PC-9 (cell line): ENCODE data around the gene AVEN. TPM values are rescaled to one million over a fixed set of nuclear protein-coding genes. Genes with fewer than 3 reads are reported as not detected.

Source experiments
- BruUV-seq: library from RNA; stranded (reverse); fragments of 400-500 nt; replicated peaks from 2 replicates; lab custom pipeline; 2021; lab: Mats Ljungman, UMichigan
- CTCF ChIA-PET: fragments of 300-600 bp; sonication (Branson Sonifier 250); formaldehyde crosslinking; loops from one replicate; lab custom pipeline; 2022; ENCODE audit warnings: antibody characterized with exemption; lab: Charles Lee
- POLR2A ChIA-PET: fragments of 300-600 bp; sonication (Branson Sonifier 250); formaldehyde crosslinking; loops from one replicate; lab custom pipeline; 2022; ENCODE audit warnings: antibody characterized with exemption; ENCODE audit not compliant: unreplicated experiment; lab: Charles Lee
- DNase-seq, 2 experiments: peaks; one replicate each; pipeline versions ENCODE4 v3.0.0 to v3.0.0-alpha.2; 2015 to 2022; ENCODE audit warnings: mixed read lengths in 1 of 2
- H2AFZ ChIP-seq: fragments of 200-600 bp; sonication (generic); 2 replicates; pipeline ENCODE4 v1.8.1; 2017; ENCODE audit warnings: antibody characterized with exemption
- H3F3A ChIP-seq: fragments of 200-600 bp; sonication (generic); 2 replicates; pipeline ENCODE4 v1.8.1; 2017; ENCODE audit warnings: antibody characterized with exemption, mild to moderate bottlenecking, low read depth; ENCODE audit not compliant: insufficient read depth
- H3K27ac ChIP-seq: fragments of 200-600 bp; sonication (generic); 2 replicates; pipeline ENCODE4 v1.6.1; 2016; ENCODE audit warnings: mixed run types
- H3K27me3 ChIP-seq: fragments of 200-600 bp; sonication (generic); 2 replicates; pipeline ENCODE4 v1.6.1; 2016; ENCODE audit warnings: low read depth, mixed run types; ENCODE audit not compliant: insufficient read depth
- H3K36me3 ChIP-seq: fragments of 200-600 bp; sonication (generic); 2 replicates; pipeline ENCODE4 v1.6.1; 2016; ENCODE audit warnings: low read depth, mixed run types
- H3K4me1 ChIP-seq: fragments of 200-600 bp; sonication (generic); replicated peaks from 2 replicates; pipeline ENCODE4 v1.6.1; 2016; ENCODE audit warnings: mixed run types; ENCODE audit not compliant: insufficient read depth
- H3K4me2 ChIP-seq: fragments of 200-600 bp; sonication (generic); 2 replicates; pipeline ENCODE4 v1.6.1; 2017; ENCODE audit warnings: mixed run types
- H3K4me3 ChIP-seq: fragments of 200-600 bp; sonication (generic); 2 replicates; pipeline ENCODE4 v1.6.1; 2016; ENCODE audit warnings: mixed run types
- H3K79me2 ChIP-seq: fragments of 200-600 bp; sonication (generic); 2 replicates; pipeline ENCODE4 v1.6.1; 2017; ENCODE audit warnings: low read depth, mixed run types
- H3K9me2 ChIP-seq: fragments of 200-600 bp; sonication (generic); 2 replicates; pipeline ENCODE4 v1.8.1; 2017; ENCODE audit warnings: mild to moderate bottlenecking; ENCODE audit not compliant: insufficient read depth
- H3K9me3 ChIP-seq: fragments of 200-600 bp; sonication (generic); 2 replicates; pipeline ENCODE4 v1.8.1; 2016; ENCODE audit warnings: low read depth; ENCODE audit not compliant: insufficient read depth
- H4K20me1 ChIP-seq: fragments of 200-600 bp; sonication (generic); 2 replicates; pipeline ENCODE4 v1.8.1; 2017; ENCODE audit not compliant: insufficient read depth
- EZH2 ChIP-seq: fragments of 200-600 bp; sonication (generic); IDR thresholded peaks from 2 replicates; pipeline ENCODE4 v1.8.0; 2017; ENCODE audit warnings: antibody characterized with exemption, low read depth
- intact Hi-C: fragments of 100-400 bp; cut with micrococcal nuclease; formaldehyde crosslinking; loops from one replicate; pipeline ENCODE4 v1.10.0; 2022; ENCODE audit not compliant: unreplicated experiment
- total RNA-seq: library from RNA; stranded (reverse); gene quantifications from 2 replicates; pipeline ENCODE4 v1.2.3, GENCODE V29; 2021
- TF ChIP-seq, protein P1 (sequence below): fragments of 200-600 bp; sonication (generic); conservative IDR thresholded peaks from 2 replicates; pipeline ENCODE4 v1.6.1; 2017; ENCODE audit warnings: mixed run types, antibody characterized with exemption, mild to moderate bottlenecking, moderate library complexity

The AVEN gene
- total RNA-seq, 1 experiment from 2014 or later = 8.7 TPM

DNA sequence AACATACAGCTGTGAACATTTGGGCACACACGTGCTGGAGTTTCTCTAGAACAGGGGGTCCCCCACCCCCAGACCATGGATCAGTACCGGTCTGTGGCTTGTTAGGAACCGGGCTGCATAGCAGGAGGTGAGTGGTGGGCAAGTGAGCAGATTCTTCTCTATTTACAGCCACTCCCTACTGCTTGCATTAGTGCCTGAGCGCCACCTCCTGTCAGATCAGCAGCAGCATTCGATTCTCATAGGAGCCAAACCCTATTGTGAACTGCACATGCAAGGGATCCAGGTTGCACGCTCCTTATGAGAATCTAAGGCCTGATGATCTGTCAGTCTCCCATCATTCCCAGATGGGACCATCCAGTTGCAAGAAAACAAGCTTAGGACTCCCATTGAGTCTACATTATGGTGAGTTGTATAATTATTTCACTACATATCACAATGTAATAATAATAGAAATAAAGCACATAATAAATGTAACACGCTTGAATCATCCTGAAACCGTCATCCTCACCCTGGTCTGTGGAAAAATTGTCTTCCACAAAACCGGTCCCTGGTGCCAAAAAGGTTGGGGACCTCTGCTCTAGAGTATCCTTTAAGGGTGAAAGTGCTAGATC is 44.9 kb downstream of the AVEN start:
- no peaks in the 10 kb centered on the region for H3K36me3 ChIP-seq
- TF ChIP-seq EZH2 = no peak
- TF ChIP-seq, protein P1, sequence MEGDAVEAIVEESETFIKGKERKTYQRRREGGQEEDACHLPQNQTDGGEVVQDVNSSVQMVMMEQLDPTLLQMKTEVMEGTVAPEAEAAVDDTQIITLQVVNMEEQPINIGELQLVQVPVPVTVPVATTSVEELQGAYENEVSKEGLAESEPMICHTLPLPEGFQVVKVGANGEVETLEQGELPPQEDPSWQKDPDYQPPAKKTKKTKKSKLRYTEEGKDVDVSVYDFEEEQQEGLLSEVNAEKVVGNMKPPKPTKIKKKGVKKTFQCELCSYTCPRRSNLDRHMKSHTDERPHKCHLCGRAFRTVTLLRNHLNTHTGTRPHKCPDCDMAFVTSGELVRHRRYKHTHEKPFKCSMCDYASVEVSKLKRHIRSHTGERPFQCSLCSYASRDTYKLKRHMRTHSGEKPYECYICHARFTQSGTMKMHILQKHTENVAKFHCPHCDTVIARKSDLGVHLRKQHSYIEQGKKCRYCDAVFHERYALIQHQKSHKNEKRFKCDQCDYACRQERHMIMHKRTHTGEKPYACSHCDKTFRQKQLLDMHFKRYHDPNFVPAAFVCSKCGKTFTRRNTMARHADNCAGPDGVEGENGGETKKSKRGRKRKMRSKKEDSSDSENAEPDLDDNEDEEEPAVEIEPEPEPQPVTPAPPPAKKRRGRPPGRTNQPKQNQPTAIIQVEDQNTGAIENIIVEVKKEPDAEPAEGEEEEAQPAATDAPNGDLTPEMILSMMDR = peak; percentile 61
- no peaks in the 10 kb centered on the region for H3K9me2 ChIP-seq
- no peaks in the 10 kb centered on the region for H3K79me2 ChIP-seq
- H3K4me2 ChIP-seq = no peak overlapping the region
- DNase-seq = peak in 1 of 2 experiments; percentile 14
- no peak overlapping the region for H2AFZ ChIP-seq
- no peaks in the 10 kb centered on the region for H4K20me1 ChIP-seq
- no peaks in the 10 kb centered on the region for H3K4me1 ChIP-seq
- no peak overlapping the region for H3K4me3 ChIP-seq
- no peak overlapping the region for H3K27ac ChIP-seq
- intact Hi-C loops = loop anchor here (1.0 kb wide), 1 partner anchor 259 kb away; no protein-coding TSS in a partner anchor
- POLR2A ChIA-PET = no interaction called here
- no TSS peak for BruUV-seq
- no peaks in the 10 kb centered on the region for H3F3A ChIP-seq
- H3K9me3 ChIP-seq = no peaks in the 10 kb centered on the region
- no peaks in the 10 kb centered on the region for H3K27me3 ChIP-seq
- CTCF ChIA-PET = interaction anchor here (1.0 kb wide), 1 partner anchor 18 kb away, joined by 3 read pairs; no protein-coding TSS in a partner anchor

DNA sequence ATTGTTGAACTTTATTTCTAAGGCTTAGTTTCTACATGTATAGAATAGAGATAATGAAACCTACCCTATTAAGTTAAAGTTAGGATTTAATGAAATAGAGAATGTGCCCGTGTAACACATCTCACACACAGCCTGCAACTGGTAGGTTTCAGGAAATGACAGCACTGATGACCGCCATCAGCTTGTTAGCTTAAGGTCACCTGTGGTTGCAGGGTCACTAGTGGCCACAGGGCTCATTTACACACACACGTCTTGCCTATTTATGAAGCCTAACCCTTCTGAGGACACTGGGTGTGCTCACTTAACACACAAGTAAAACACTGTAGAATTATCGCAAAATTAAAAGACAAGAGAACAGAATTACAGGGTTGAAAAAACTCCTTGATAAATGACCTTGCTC is 50.6 kb downstream of the AVEN start:
- no peaks in the 10 kb centered on the region for H4K20me1 ChIP-seq
- H3K4me2 ChIP-seq = no peak overlapping the region
- no peaks in the 10 kb centered on the region; the same call in 1 of the 2 replicates for H3K4me1 ChIP-seq
- ChIA-PET POLR2A (no interaction called here), CTCF (no interaction called here)
- BruUV-seq = no TSS peak
- H3K4me3 ChIP-seq = no peak overlapping the region
- no peaks in the 10 kb centered on the region for H3F3A ChIP-seq
- H3K27ac ChIP-seq = no peak overlapping the region
- no peak for DNase-seq
- intact Hi-C loops = no loop called here
- H2AFZ ChIP-seq = no peak overlapping the region
- H3K36me3 ChIP-seq = no peaks in the 10 kb centered on the region
- H3K79me2 ChIP-seq = no peaks in the 10 kb centered on the region
- no peak for TF ChIP-seq EZH2
- TF ChIP-seq, protein P1 = no peak
- H3K9me3 ChIP-seq = no peaks in the 10 kb centered on the region
- H3K27me3 ChIP-seq = no peaks in the 10 kb centered on the region
- no peaks in the 10 kb centered on the region for H3K9me2 ChIP-seq

DNA sequence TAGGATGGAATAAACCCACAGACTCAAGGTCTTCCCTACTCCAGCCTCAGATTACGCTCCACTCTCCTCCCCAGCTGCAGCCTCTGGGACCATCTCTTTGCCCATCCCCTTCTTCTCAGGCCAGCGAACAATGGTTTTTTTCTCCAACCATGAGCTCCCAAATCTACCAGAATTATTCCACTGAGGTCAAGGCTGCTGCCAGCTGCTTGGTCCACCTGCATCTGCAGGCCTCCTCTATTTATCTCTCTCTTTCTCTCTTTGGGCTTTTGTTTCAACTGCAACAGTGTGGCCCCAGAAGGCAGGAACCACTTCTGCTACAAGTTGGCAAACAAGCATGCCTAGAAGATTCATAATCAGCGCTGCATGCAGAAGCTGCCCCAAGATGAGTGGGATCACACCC is 51.6 kb downstream of the AVEN start:
- Histone ChIP-seq H3K27me3 (no peaks in the 10 kb centered on the region), H4K20me1 (no peaks in the 10 kb centered on the region), H3K9me3 (no peaks in the 10 kb centered on the region), H3K27ac (no peak overlapping the region), H3K36me3 (no peaks in the 10 kb centered on the region), H3F3A (no peaks in the 10 kb centered on the region), H3K9me2 (no peaks in the 10 kb centered on the region), H3K4me3 (no peak overlapping the region), H3K4me1 (no peaks in the 10 kb centered on the region; the same call in 1 of the 2 replicates), H2AFZ (no peak overlapping the region), H3K79me2 (no peaks in the 10 kb centered on the region), H3K4me2 (no peak overlapping the region)
- ChIA-PET CTCF (no interaction called here), POLR2A (no interaction called here)
- intact Hi-C loops = no loop called here
- TF ChIP-seq, protein P1 = no peak
- no peak for TF ChIP-seq EZH2
- DNase-seq = no peak
- BruUV-seq = no TSS peak
